HAP-1 (cell line): ENCODE data around the gene KRT33B.
A peak's percentile ranks its signal among the peaks of the same experiment; 100 is the strongest.

Experiments
- DNase-seq, 2 experiments: peaks; one replicate each; pipeline ENCODE4 v3.0.0-alpha.2; 2016 to 2020; ENCODE audit warnings: low spot score in 2 of 2
- H3K27me3 ChIP-seq: fragments of 250-450 bp; sonication (Bioruptor Pico); 2 replicates; pipeline ENCODE4 v1.5.1; 2020; ENCODE audit warnings: low read depth, mild to moderate bottlenecking, moderate library complexity
- H3K36me3 ChIP-seq: fragments of 250-450 bp; sonication (Bioruptor Pico); replicated peaks from 2 replicates; pipeline ENCODE4 v1.5.1; 2020; ENCODE audit warnings: mild to moderate bottlenecking
- H3K4me1 ChIP-seq: fragments of 250-450 bp; sonication (Bioruptor Pico); 2 replicates; pipeline ENCODE4 v1.5.1; 2020; ENCODE audit warnings: mild to moderate bottlenecking
- H3K4me3 ChIP-seq: fragments of 250-450 bp; sonication (Bioruptor Pico); 2 replicates; pipeline ENCODE4 v1.5.1; 2020; ENCODE audit warnings: mild to moderate bottlenecking, moderate library complexity
- H3K9me3 ChIP-seq: fragments of 250-450 bp; sonication (Bioruptor Pico); 2 replicates; pipeline ENCODE4 v1.5.1; 2020; ENCODE audit warnings: mild to moderate bottlenecking, moderate library complexity
- in situ Hi-C: fragments of 300-500 bp; cut with MboI; formaldehyde crosslinking; loops from 3 replicates; pipeline ENCODE4 v1.14.3; 2020; ENCODE audit warnings: low sequenced_read_pairs, inconsistent platforms, mixed read lengths

Gene KRT33B

DNA sequence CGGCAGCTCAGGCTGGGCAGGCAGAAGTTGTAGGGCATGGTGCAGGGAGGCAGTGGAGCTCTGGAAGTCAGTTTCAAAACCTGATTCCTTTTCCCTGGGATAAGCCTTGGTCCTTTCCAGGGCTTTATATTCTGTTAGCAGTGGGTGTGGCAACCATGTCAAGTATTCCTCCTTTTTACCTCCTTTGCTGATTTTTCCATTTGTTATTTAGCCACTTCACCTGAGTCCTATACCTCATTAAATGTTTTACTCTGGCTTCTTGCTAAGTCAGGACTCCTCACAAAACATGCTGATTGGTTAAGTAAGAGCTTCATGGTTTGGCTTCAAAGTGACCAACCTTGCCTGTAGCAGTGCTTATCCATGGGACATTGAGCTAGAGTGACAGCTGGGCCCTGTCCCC lies at the start of gene KRT33B:
TSS of gene KRT33B (minus strand) at position 101 of the 400 bp plus-strand sequence. CDS start at position 38, 63 bp downstream.
- H3K27me3 ChIP-seq: no peaks in the 10 kb centered on the region; the same call in none of the 2 replicates
- in situ Hi-C loops: no loop called here
- H3K36me3 ChIP-seq: no peaks in the 10 kb centered on the region
- no peak for DNase-seq
- no peaks in the 10 kb centered on the region for H3K4me1 ChIP-seq
- H3K9me3 ChIP-seq: no peaks in the 10 kb centered on the region
- H3K4me3 ChIP-seq: no peak within 1 kb of the TSS

DNA sequence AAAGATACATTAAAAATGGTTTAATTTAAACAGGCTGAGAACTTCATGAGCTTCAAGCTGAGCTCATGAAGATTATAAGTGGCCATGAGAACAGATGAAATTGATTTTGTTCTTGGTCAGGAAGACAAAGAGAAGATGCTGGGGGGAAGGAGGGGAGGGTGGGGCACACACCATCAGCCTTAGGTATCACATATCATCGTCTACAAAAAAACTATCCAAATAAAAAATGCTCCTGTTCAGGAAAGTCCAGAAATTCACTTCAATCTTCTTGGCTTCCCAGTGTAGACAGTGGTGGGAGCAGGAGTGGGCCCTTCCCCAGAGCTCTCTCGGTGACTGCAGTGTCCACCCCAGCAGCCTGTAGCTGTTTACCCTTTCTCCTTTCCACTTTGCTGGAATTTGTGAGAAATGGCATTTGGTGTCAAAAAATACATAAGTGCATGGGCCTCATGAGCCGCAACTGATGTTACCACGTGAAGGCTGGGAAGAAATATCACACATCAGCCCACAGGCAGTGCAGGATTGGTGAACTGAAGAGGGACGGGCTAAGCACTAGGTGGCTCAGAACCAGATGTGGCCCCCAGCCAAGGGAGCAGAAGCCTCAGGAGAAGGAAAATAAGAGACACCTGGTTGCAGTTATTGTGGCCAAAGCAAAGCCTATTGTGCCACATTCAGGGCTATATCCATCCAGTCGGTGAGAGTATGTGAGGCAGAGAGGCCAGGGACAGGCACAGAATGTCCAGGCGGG lies 48.7 kb upstream of the KRT33B start:
- H3K9me3 ChIP-seq: no peaks in the 10 kb centered on the region
- no peaks in the 10 kb centered on the region; the same call in 1 of the 2 replicates for H3K4me1 ChIP-seq
- no peak overlapping the region for H3K4me3 ChIP-seq
- no peaks in the 10 kb centered on the region for H3K27me3 ChIP-seq
- DNase-seq: no peak
- in situ Hi-C loops: no loop called here
- H3K36me3 ChIP-seq: no peaks in the 10 kb centered on the region

DNA sequence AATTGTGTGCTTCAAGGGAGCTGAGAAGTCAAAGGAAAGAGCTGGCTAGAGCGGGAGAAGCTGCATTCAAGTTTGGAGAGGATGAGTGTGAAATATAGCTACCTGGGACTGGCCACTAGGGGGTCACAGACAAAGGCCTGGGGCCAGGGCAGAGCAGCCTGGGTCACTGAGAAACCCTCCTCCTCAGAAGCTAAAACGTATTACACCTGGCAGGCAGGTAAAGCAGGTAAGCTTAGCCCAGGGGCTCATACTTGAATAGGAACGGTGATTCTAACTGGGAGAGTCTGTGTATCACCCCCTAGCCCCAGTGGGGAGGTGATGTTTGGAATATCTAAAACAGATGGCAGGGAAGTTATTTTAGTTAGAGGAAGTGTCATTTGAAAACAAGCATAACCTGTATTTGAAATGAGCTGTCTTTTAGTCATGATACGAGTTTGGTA lies 48.0 kb upstream of the KRT33B start:
- in situ Hi-C loops: no loop called here
- Histone ChIP-seq H3K4me1 (no peaks in the 10 kb centered on the region; the same call in 1 of the 2 replicates), H3K27me3 (peaks cover 1% of the 10 kb centered on the region; the same call in 1 of the 2 replicates), H3K4me3 (no peak overlapping the region), H3K9me3 (no peaks in the 10 kb centered on the region), H3K36me3 (no peaks in the 10 kb centered on the region)
- peak in 1 of 2 experiments; percentile 15 for DNase-seq

DNA sequence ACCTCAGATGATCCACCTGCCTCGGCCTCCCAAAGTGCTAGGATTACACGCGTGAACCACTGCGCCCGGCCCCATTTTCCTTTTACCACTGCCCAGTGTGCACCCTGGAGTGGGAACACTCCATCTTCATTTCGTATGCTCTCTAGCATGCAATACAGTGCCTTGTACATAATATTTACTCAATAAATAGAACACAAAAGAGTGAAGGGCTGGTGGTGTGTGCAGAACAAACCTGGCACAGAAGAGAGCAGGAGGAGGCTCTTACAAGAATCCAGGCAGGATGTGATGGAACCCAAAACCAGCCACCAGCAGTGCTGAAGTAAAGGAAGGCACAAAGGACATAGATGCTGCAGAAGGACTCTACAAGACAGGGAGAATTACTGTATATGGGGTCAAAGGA lies 47.5 kb upstream of the KRT33B start:
- no peaks in the 10 kb centered on the region for H3K36me3 ChIP-seq
- H3K4me1 ChIP-seq: no peaks in the 10 kb centered on the region; the same call in 1 of the 2 replicates
- H3K27me3 ChIP-seq: peaks cover 4% of the 10 kb centered on the region; the same call in 1 of the 2 replicates
- no peaks in the 10 kb centered on the region for H3K9me3 ChIP-seq
- no peak for DNase-seq
- in situ Hi-C loops: no loop called here
- H3K4me3 ChIP-seq: no peak overlapping the region

DNA sequence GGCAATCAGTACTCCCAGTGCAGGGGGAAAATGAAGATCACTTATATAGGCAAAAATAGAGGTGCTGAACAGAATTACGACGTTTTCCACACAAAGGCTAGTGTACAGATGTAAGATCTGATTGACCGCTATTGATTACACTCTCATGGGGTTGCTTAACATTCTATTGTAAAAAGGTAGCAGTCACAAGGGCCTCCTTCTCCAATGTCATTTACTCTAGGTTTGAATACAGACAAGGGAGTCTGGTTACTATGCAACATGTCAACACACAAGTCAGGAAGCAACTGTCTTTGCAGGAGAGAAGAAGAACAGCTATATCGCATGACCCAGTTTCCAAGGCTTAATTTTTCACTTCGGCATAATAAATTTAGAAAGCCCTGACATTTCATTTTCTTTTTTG lies 46.9 kb upstream of the KRT33B start:
- no peak for DNase-seq
- Histone ChIP-seq H3K36me3 (no peaks in the 10 kb centered on the region), H3K9me3 (no peaks in the 10 kb centered on the region), H3K27me3 (peaks cover 4% of the 10 kb centered on the region; the same call in 1 of the 2 replicates), H3K4me3 (no peak overlapping the region), H3K4me1 (no peaks in the 10 kb centered on the region; the same call in 1 of the 2 replicates)
- in situ Hi-C loops: no loop called here

DNA sequence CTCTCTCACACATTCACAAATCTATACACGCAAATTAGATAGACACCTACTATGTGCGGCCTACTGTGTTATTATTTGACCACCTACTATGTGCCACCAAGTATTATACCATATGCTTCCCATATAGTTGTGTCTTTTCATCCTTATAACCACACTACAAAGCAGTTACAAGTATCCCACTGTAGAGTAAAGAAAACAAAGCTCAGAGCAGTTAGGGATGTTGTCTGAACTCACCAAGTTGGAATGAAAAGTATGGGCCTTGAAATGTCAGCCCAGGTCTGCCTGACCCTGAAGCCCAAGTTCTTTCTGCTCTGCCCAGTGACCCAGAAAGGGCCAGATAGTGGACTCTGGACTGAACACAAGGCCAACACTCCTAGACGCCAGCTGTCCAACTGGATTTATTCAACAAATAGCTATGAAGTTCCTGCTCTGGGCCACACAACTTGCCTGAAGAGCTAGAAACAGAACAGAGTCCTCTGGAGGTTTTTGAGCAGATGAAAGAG lies 46.3 kb upstream of the KRT33B start:
- in situ Hi-C loops: no loop called here
- no peaks in the 10 kb centered on the region; the same call in 1 of the 2 replicates for H3K4me1 ChIP-seq
- DNase-seq: no peak

DNA sequence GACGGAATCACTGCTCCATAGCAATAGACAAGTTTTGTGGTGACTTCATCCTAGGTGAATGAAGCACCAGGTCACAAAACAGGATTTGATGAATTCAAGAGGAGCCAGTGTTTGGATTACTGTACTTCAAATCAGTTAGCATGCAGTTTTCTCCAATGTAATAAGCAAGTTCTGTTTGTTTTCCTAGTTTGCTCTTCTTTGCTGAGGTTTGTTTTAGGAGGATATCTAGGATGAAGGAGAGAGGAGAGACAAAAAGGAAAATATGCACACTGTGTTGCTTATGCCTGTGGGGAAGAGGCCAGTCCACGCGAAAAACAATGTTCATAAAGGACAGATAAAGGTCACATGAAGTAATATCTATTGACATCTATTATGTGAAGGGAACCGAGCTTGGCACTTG lies 45.8 kb upstream of the KRT33B start:
- no peaks in the 10 kb centered on the region for H3K36me3 ChIP-seq
- in situ Hi-C loops: no loop called here
- DNase-seq: no peak
- H3K27me3 ChIP-seq: peaks cover 7% of the 10 kb centered on the region; the same call in 1 of the 2 replicates
- H3K9me3 ChIP-seq: no peaks in the 10 kb centered on the region
- H3K4me1 ChIP-seq: no peaks in the 10 kb centered on the region; the same call in 1 of the 2 replicates
- no peak overlapping the region for H3K4me3 ChIP-seq

More for the DNA sequence above, 46.3 kb upstream of the KRT33B start:
- no peak overlapping the region for H3K4me3 ChIP-seq
- peaks cover 4% of the 10 kb centered on the region; the same call in 1 of the 2 replicates for H3K27me3 ChIP-seq
- H3K36me3 ChIP-seq: no peaks in the 10 kb centered on the region
- no peaks in the 10 kb centered on the region for H3K9me3 ChIP-seq

DNA sequence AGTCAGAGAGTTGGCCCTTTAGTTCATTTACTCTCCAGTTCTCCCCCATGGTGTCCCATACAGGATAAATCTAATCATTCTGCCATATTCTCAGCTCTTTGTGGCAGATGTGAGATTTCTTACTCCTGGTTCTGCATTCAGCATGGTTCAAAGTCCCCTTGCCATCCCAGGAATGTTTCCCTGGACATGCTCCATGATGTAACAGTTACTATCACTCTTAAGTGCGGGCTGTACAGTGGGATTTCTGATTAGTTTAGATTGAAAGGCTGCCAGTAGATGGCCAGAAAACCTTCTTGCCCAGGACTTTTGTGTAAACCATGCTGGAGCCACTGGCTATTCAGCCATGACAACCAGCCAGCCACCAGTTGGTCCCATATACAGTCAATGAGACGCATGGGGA lies 44.4 kb upstream of the KRT33B start:
- in situ Hi-C loops: no loop called here
- Histone ChIP-seq H3K4me1 (no peaks in the 10 kb centered on the region; the same call in 1 of the 2 replicates), H3K36me3 (no peaks in the 10 kb centered on the region), H3K27me3 (peaks cover 7% of the 10 kb centered on the region; the same call in 1 of the 2 replicates), H3K9me3 (no peaks in the 10 kb centered on the region), H3K4me3 (no peak overlapping the region)
- DNase-seq: no peak

DNA sequence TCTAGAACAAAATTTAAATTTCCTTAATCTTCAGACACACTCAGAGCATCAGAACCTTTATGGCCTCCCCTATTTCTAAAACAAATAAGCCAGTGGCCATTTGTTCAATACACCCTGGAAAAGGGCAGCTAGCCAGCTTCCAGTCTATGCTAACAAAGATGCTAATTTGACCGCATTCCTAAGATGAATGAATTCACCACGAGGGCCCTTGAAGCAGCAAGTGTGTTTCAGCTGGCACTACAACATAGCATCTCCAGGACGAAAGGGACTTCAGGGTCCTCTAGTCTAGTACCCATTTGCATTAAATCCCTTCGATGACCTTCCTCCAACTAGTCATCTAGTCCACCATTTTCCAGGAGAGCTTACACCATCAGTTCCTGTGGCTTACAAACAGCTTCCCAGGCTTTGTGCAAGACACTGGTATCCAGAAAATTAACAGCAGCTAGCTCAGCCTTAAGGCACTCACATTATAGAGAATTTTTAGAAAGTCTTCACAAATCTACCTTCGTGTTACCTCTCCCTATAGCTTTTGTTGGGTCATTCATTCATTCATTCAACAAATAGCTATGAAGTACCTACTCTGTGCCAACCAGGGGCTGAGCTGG lies 43.8 kb upstream of the KRT33B start:
- H3K4me3 ChIP-seq: no peak overlapping the region
- H3K4me1 ChIP-seq: no peaks in the 10 kb centered on the region; the same call in 1 of the 2 replicates
- in situ Hi-C loops: no loop called here
- no peaks in the 10 kb centered on the region for H3K9me3 ChIP-seq
- DNase-seq: peak; percentile 20 to 28
- peaks cover 7% of the 10 kb centered on the region; the same call in 1 of the 2 replicates for H3K27me3 ChIP-seq
- H3K36me3 ChIP-seq: no peaks in the 10 kb centered on the region

DNA sequence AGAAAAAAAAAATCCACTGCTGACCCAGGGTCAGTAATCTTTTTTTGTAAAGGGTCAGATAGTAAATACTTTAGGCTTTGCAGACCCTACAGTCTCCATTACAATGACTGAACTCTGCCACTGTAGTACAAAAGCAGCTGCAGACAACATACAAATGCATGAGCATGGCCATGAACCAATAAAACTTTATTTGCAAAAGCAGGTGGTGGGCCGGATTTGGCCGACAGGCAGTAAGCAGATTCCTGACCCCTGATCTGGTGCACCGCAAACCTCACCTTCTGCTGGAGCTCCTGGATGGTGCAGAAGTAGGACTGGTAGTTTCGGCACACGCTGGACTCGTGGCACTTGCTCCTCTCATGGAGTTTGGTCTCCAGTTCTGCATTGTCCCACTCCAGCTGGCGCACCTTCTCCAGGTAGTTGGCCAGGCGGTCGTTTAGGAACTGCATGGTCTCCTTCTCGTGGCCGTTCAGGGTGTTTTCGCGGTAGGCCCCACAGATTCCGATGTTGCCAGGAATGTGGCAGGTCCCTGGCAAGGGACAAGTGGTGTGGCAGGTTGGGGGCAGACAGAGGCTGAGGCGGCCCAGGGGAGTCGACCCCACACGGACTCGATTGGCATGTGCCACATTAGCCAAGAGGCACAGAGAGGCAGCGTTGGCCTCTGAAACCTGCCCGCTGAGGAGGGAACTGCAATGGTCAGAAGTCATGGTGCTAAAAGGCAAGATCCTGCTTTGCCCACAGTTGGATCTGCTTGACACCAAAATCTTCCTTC lies 41.6 kb upstream of the KRT33B start:
- Histone ChIP-seq H3K9me3 (no peaks in the 10 kb centered on the region), H3K4me1 (no peaks in the 10 kb centered on the region; the same call in 1 of the 2 replicates), H3K27me3 (peaks cover 7% of the 10 kb centered on the region; the same call in 1 of the 2 replicates), H3K4me3 (no peak overlapping the region), H3K36me3 (no peaks in the 10 kb centered on the region)
- DNase-seq: no peak
- in situ Hi-C loops: no loop called here

DNA sequence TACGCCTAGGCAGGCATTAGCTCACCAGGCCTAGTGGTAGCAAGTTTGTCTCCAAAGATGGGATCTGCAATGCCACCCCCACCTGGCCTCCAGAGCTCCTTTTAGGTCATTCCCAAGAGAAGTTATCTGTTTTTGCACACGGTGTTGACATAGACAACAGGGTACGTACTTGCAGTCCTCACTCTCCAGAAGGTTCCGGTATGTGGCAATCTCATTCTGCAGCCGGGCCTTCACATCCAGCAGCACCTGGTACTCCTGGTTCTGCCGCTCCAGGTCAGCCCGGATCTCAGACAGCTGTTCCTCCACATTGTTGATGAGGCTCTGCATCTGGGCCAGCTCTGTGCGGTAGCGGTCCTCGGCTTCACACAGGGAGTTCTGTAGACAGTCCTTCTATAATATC lies 37.6 kb upstream of the KRT33B start:
- Histone ChIP-seq H3K36me3 (no peaks in the 10 kb centered on the region), H3K4me3 (no peak overlapping the region), H3K27me3 (peaks cover 3% of the 10 kb centered on the region; the same call in 1 of the 2 replicates), H3K9me3 (no peaks in the 10 kb centered on the region), H3K4me1 (no peaks in the 10 kb centered on the region)
- DNase-seq: no peak
- in situ Hi-C loops: no loop called here

DNA sequence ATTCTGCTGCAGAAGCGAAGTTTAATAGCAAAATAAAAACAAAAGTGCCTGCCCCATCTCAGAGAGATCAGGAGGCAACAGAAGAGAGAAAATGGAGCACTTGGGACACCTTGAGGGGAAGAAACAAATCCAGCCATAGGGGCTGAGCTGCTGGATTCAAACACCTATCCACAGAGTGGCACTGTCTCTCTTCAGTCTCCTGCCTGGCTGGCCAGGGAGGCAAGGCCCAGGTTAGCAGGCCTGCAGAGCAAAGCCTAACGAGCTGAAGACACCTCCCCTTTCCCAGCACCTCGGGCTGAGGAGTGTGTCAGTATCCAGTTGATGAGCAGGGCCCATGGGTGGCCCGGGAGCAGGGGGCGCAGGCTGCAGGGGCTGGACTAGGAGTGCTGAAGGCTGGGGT lies 36.6 kb upstream of the KRT33B start:
- H3K36me3 ChIP-seq: no peaks in the 10 kb centered on the region
- H3K4me1 ChIP-seq: no peaks in the 10 kb centered on the region
- H3K9me3 ChIP-seq: no peaks in the 10 kb centered on the region
- no peak overlapping the region for H3K4me3 ChIP-seq
- DNase-seq: no peak
- H3K27me3 ChIP-seq: peaks cover 3% of the 10 kb centered on the region; the same call in 1 of the 2 replicates
- in situ Hi-C loops: no loop called here

DNA sequence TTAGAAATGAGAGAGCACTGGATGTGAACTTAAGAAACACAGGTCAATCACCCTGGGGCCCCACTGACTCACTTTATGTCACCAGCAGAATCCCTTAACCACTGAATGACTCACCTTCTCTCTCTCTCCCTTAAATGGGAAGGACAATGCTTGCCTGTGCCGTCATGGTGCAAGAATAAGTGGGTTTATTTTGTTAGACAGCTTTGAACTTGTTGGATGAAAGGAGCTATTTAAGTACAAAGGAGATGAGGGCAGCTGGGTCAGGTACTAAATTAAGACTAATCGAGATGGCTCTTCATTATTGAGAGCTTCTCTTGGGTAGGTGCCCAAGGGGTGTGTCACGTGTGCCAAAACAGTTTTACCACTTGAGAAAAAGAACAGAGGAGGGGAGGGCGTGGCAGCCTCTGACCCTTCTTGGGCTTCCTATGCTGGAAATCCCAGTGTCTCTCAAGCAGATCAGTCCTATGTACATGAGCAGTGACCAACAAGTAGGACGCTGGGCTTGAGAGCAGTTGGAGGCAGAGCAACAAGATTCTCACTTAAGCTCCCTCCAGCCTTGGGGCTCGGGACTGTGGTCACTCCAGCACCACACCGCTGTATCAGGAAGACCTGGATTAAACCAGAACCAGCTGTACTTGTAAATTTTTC lies 34.5 kb upstream of the KRT33B start:
- Histone ChIP-seq H3K4me3 (no peak overlapping the region), H3K4me1 (no peaks in the 10 kb centered on the region), H3K27me3 (peaks cover 7% of the 10 kb centered on the region; the same call in 1 of the 2 replicates), H3K9me3 (no peaks in the 10 kb centered on the region), H3K36me3 (no peaks in the 10 kb centered on the region)
- in situ Hi-C loops: no loop called here
- DNase-seq: no peak
